ENCODE data around the gene MRPS6. TPM values are rescaled to one million over a fixed set of nuclear protein-coding genes. Genes with fewer than 3 reads are reported as not detected.

MRPS6 gene
- total RNA-seq, 1 donor from 2014 or later = 14.2 TPM

GRCh38 chr21:34031835-34032370 is 41.5 kb upstream of the MRPS6 start:
- no peak for FAIRE-seq
- Histone ChIP-seq H3K27me3 (ENCODE audit: control insufficient read depth, insufficient read depth, low read length) (no peaks in the 10 kb centered on the region), H3K4me3 (ENCODE audit: low read depth, low read length) (no peak overlapping the region), H3K36me3 (ENCODE audit: control insufficient read depth, insufficient read depth, low read length) (no peaks in the 10 kb centered on the region)
- TF ChIP-seq CTCF (IDR thresholded peaks at IDR 0.05; ENCODE audit: insufficient read depth, low read length, severe bottlenecking) = no peak
- no peak for DNase-seq (ENCODE audit: low read depth)

GRCh38 chr21:34034369-34035014 is 38.9 kb upstream of the MRPS6 start:
- no peaks in the 10 kb centered on the region for H3K27me3 ChIP-seq (ENCODE audit: control insufficient read depth, insufficient read depth, low read length)
- no peak for TF ChIP-seq CTCF (IDR thresholded peaks at IDR 0.05; ENCODE audit: insufficient read depth, low read length, severe bottlenecking)
- no peaks in the 10 kb centered on the region for H3K36me3 ChIP-seq (ENCODE audit: control insufficient read depth, insufficient read depth, low read length)
- FAIRE-seq (no peak), DNase-seq (ENCODE audit: low read depth) (no peak)
- no peak overlapping the region for H3K4me3 ChIP-seq (ENCODE audit: low read depth, low read length)

- DNase-seq (ENCODE audit: low read depth) = peak; percentile 85
- Histone ChIP-seq H3K4me3 (ENCODE audit: low read depth, low read length) (no peak overlapping the region), H3K36me3 (ENCODE audit: control insufficient read depth, insufficient read depth, low read length) (no peaks in the 10 kb centered on the region)
Observed at GRCh38 chr21:34035619-34036354, 37.6 kb upstream of the MRPS6 start.

GRCh38 chr21:34037009-34037795 is 36.2 kb upstream of the MRPS6 start:
- TF ChIP-seq CTCF (IDR thresholded peaks at IDR 0.05; ENCODE audit: insufficient read depth, low read length, severe bottlenecking) = no peak
- H3K36me3 ChIP-seq (ENCODE audit: control insufficient read depth, insufficient read depth, low read length) = no peaks in the 10 kb centered on the region
- H3K4me3 ChIP-seq (ENCODE audit: low read depth, low read length) = no peak overlapping the region
- FAIRE-seq (no peak), DNase-seq (ENCODE audit: low read depth) (peak; percentile 90)
- no peaks in the 10 kb centered on the region for H3K27me3 ChIP-seq (ENCODE audit: control insufficient read depth, insufficient read depth, low read length)

More at GRCh38 chr21:34035619-34036354, 37.6 kb upstream of the MRPS6 start:
- no peaks in the 10 kb centered on the region for H3K27me3 ChIP-seq (ENCODE audit: control insufficient read depth, insufficient read depth, low read length)
- peak; percentile 96 for FAIRE-seq
- TF ChIP-seq CTCF (IDR thresholded peaks at IDR 0.05; ENCODE audit: insufficient read depth, low read length, severe bottlenecking) = no peak

GRCh38 chr21:34039678-34040382 is 33.5 kb upstream of the MRPS6 start:
- no peak overlapping the region for H3K4me3 ChIP-seq (ENCODE audit: low read depth, low read length)
- TF ChIP-seq CTCF (IDR thresholded peaks at IDR 0.05; ENCODE audit: insufficient read depth, low read length, severe bottlenecking) = no peak
- no peaks in the 10 kb centered on the region for H3K27me3 ChIP-seq (ENCODE audit: control insufficient read depth, insufficient read depth, low read length)
- H3K36me3 ChIP-seq (ENCODE audit: control insufficient read depth, insufficient read depth, low read length) = no peaks in the 10 kb centered on the region
- FAIRE-seq (no peak), DNase-seq (ENCODE audit: low read depth) (no peak)
